HepG2 (cell line): ENCODE data around the gene TNFSF12. TPM values are rescaled to one million over a fixed set of nuclear protein-coding genes. Genes with fewer than 3 reads are reported as not detected.

Experiments
- ATF2 ChIP-seq: sonication (generic); formaldehyde crosslinking; IDR thresholded peaks from 2 replicates; pipeline ENCODE4 v1.4.0; 2020; ENCODE audit warnings: missing genetic modification reagents
- ATF3 ChIP-seq: sonication (generic); formaldehyde crosslinking; IDR thresholded peaks from 2 replicates; pipeline ENCODE4 v1.4.0; 2020; ENCODE audit warnings: missing genetic modification reagents
- CBX2 ChIP-seq, 2 experiments: fragments of 200-600 bp in 1 of 2; sonication (generic); formaldehyde crosslinking in 1 of 2; IDR thresholded peaks; 2 replicates each; pipeline versions ENCODE4 v1.7.0 to v1.8.1; 2018 to 2022; ENCODE audit warnings: low read depth in 2 of 2, low read length in 1 of 2, mild to moderate bottlenecking in 1 of 2, missing genetic modification reagents in 1 of 2
- DDIT3 ChIP-seq: sonication (generic); formaldehyde crosslinking; IDR thresholded peaks from 2 replicates; pipeline ENCODE4 v1.4.0; 2020; ENCODE audit warnings: mild to moderate bottlenecking, missing genetic modification reagents
- E2F2 ChIP-seq: sonication (generic); formaldehyde crosslinking; IDR thresholded peaks from 2 replicates; pipeline ENCODE4 v1.4.0; 2020; ENCODE audit warnings: missing genetic modification reagents, borderline replicate concordance
- HIC2 ChIP-seq: sonication (generic); formaldehyde crosslinking; IDR thresholded peaks from 2 replicates; pipeline ENCODE4 v1.9.0; 2022; ENCODE audit warnings: low read depth, missing genetic modification reagents
- KLF12 ChIP-seq: sonication (generic); formaldehyde crosslinking; IDR thresholded peaks from 2 replicates; pipeline ENCODE4 v1.4.0; 2020; ENCODE audit warnings: missing genetic modification reagents, borderline replicate concordance
- MEIS1 ChIP-seq: sonication (generic); formaldehyde crosslinking; IDR thresholded peaks from 2 replicates; pipeline ENCODE4 v1.9.0; 2021; ENCODE audit warnings: mild to moderate bottlenecking, missing genetic modification reagents, moderate library complexity, borderline replicate concordance
- SMAD9 ChIP-seq: sonication (generic); formaldehyde crosslinking; IDR thresholded peaks from 2 replicates; pipeline ENCODE4 v1.5.1; 2020; ENCODE audit warnings: mild to moderate bottlenecking, missing genetic modification reagents
- STAT6 ChIP-seq: sonication (generic); formaldehyde crosslinking; IDR thresholded peaks from 2 replicates; pipeline ENCODE4 v1.4.0; 2020; ENCODE audit warnings: missing genetic modification reagents, mild to moderate bottlenecking, borderline replicate concordance
- TBX3 ChIP-seq: fragments of 450-650 bp; IDR thresholded peaks from 2 replicates; pipeline ENCODE4 v1.6.1; 2017; ENCODE audit warnings: antibody characterized with exemption, mild to moderate bottlenecking, inconsistent platforms, borderline replicate concordance
- THYN1 ChIP-seq: sonication (generic); formaldehyde crosslinking; IDR thresholded peaks from 2 replicates; pipeline ENCODE4 v1.8.1; 2023; ENCODE audit warnings: low read depth, mild to moderate bottlenecking, moderate library complexity, missing genetic modification reagents, borderline replicate concordance
- TMF1 ChIP-seq: sonication (generic); formaldehyde crosslinking; IDR thresholded peaks from 2 replicates; pipeline ENCODE4 v1.8.1; 2022; ENCODE audit warnings: low read depth, missing genetic modification reagents
- ZFP36 ChIP-seq: fragments of 150-350 bp; IDR thresholded peaks from 2 replicates; pipeline ENCODE4 v1.6.1; 2018; ENCODE audit warnings: borderline replicate concordance, low read length, low read depth; ENCODE audit not compliant: partially characterized antibody
- ZNF124 ChIP-seq: sonication (generic); formaldehyde crosslinking; IDR thresholded peaks from 2 replicates; pipeline ENCODE4 v1.4.0; 2020; ENCODE audit warnings: missing genetic modification reagents
- ZNF18 ChIP-seq: sonication (generic); formaldehyde crosslinking; IDR thresholded peaks from 2 replicates; pipeline ENCODE4 v1.8.0; 2022; ENCODE audit warnings: mild to moderate bottlenecking, missing genetic modification reagents; ENCODE audit not compliant: insufficient replicate concordance
- ZNF343 ChIP-seq: sonication (generic); formaldehyde crosslinking; IDR thresholded peaks from 2 replicates; pipeline ENCODE4 v1.4.0; 2020; ENCODE audit warnings: mild to moderate bottlenecking, missing genetic modification reagents
- ZNF605 ChIP-seq: sonication (generic); formaldehyde crosslinking; IDR thresholded peaks from 2 replicates; pipeline ENCODE4 v1.8.0; 2022; ENCODE audit warnings: mild to moderate bottlenecking, missing genetic modification reagents
- polyA plus RNA-seq, 8 experiments: library from polyadenylated mRNA; depleted of rRNA in 3 of 8; stranded (reverse) in 7 of 8; unstranded in 1 of 8; fragments of >200 nt; fragmentation: Illumina TruSeq in 4 of 8; extraction: Trizol in 4 of 8; gene quantifications; 2 replicates each; pipeline versions ENCODE4 v1.2.1 to v1.2.3, GENCODE V29; 2011 to 2016; ENCODE audit warnings: low read depth in 4 of 8, missing spikeins in 1 of 8, mixed read lengths in 1 of 8; ENCODE audit not compliant: insufficient read depth in 1 of 8
- total RNA-seq, 5 experiments: library from RNA; depleted of rRNA; stranded (reverse); fragments of >200 nt; fragmentation: Illumina TruSeq; extraction: Trizol; gene quantifications; 2 replicates each; pipeline ENCODE4 v1.2.3, GENCODE V29; 2016; ENCODE audit warnings: low read depth in 1 of 5

TNFSF12 gene
- total and polyA plus RNA-seq, 2 of the 13 experiments (the other 11 are each of a cell fraction or from before 2014, with no cell fraction given): 0.93 to 7.2 TPM

GRCh38 chr17:7560172-7561027 lies 11.5 kb downstream of the TNFSF12 start (continued):
- no peak for TF ChIP-seq ATF2 (CRISPR knock-in tag)
- TF ChIP-seq ZNF124 (CRISPR knock-in tag): no peak
- no peak for TF ChIP-seq MEIS1 (CRISPR knock-in tag)
- no peak; the same call in 1 of the 2 replicates for TF ChIP-seq THYN1 (CRISPR knock-in tag)
- TF ChIP-seq KLF12 (CRISPR knock-in tag): no peak
- no peak for TF ChIP-seq E2F2 (CRISPR knock-in tag)
- TF ChIP-seq CBX2 (IDR thresholded peaks at IDR 0.05; ENCODE audit: low read depth, low read length): no peak
- no peak for TF ChIP-seq CBX2 (CRISPR knock-in tag; IDR thresholded peaks at IDR 0.05; ENCODE audit: low read depth)
- no peak for TF ChIP-seq ZFP36
- TF ChIP-seq ZNF18: no peak
- no peak for TF ChIP-seq ATF3 (CRISPR knock-in tag)
- TF ChIP-seq ZNF605 (CRISPR knock-in tag): no peak
- no peak for TF ChIP-seq HIC2 (CRISPR knock-in tag)
- TF ChIP-seq TBX3: no peak
- no peak for TF ChIP-seq DDIT3
- no peak for TF ChIP-seq SMAD9 (CRISPR knock-in tag)
- no peak for TF ChIP-seq ZNF343 (CRISPR knock-in tag)
- TF ChIP-seq STAT6: no peak
- TF ChIP-seq TMF1: no peak
